GM18517 (cell line): ENCODE results near the gene SEPTIN14.
"Not testable (repeated sequence)": the region's sequence is repeated elsewhere in the genome, so short reads cannot be mapped to it uniquely, and the experiment has no call there.

ENCODE experiments used
- ATAC-seq: cut with Tn5 transposase; IDR thresholded peaks from one replicate; pipeline ENCODE4 v1.9.1; 2021; ENCODE audit warnings: mild to moderate bottlenecking, moderate library complexity; ENCODE audit not compliant: unreplicated experiment

The SEPTIN14 gene

GRCh38 chr7:55785444-55785843, 77.1 kb downstream of the SEPTIN14 start:
- not testable (repeated sequence) for ATAC-seq

GRCh38 chr7:55784151-55784550, 78.4 kb downstream of the SEPTIN14 start:
- ATAC-seq = no peak

DNA sequence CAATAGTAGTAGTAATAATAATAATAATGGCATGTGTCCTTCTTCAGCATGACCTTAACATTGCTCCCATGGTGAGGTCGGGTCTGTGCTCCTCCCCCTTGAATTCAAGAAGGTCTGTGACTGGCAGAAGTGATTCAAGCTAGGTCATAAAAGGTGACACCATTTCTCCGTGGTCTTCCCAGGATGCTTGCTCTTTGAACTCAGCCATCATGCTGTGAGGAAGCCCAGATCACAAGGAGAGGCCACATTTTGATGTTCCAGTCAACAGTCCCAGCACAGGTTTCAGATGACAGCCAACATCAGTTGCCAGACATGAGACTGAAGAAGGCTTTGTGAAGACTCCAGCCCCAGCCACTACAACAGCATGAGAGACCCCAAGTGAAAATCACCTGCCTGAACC, 83.9 kb downstream of the SEPTIN14 start:
- ATAC-seq = no peak

GRCh38 chr7:55776196-55776595, 86.4 kb downstream of the SEPTIN14 start:
- no peak for ATAC-seq

- no peak for ATAC-seq
Measured at GRCh38 chr7:55775051-55775420, 87.5 kb downstream of the SEPTIN14 start.

GRCh38 chr7:55774327-55775050, 88.1 kb downstream of the SEPTIN14 start:
- ATAC-seq = no peak

- ATAC-seq = no peak
Measured at GRCh38 chr7:55770778-55771177, 91.8 kb downstream of the SEPTIN14 start.

DNA sequence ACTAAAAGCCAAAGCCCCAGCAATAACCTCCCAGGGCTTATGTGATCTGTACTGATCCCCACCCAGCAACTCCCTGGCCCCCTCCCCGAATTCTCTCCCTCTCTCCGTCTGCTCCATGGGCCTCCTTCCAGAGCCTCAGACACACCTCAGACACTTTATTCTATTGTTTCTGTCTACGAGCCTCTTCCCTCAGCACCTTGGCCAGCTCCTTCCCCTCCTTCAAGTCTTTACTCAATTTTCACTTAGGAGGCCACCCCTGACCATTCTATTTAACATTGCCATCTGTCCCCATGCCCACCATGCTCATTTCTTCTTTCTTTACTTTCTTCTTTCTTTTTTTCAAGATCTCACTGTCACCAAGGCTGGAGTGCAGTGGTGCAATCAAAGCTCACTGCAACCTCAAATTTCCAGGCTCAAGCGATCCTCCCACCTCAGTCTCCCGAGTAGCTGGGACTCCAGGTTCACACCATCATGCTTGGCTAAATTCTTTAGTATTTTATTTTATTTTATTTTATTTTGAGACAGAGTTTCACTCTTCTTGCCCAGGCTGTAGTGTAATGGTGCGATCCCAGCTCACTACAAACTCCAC, 109.2 kb downstream of the SEPTIN14 start:
- ATAC-seq = not testable (repeated sequence)

- not testable (repeated sequence) for ATAC-seq
Measured at GRCh38 chr7:55744706-55745105, 117.8 kb downstream of the SEPTIN14 start.
